ENCODE data around the gene POU6F1. TPM values are rescaled to one million over a fixed set of nuclear protein-coding genes. Genes with fewer than 3 reads are reported as not detected.

Gene POU6F1
- total and polyA plus RNA-seq, 9 donors, result 11.8 to 48.8 (median 28.9) TPM

- WGBS, 3 donors, result 60 to 62% (median 62%) methylated on average over 3 of the region's 3 CpGs
- intact Hi-C loops (cut with DNase I), result no loop called here
Observed at GRCh38 chr12:51150777-51151176, 67.1 kb downstream of the POU6F1 start.

GRCh38 chr12:51147309-51147708 lies 70.6 kb downstream of the POU6F1 start:
- no peaks in the 10 kb centered on the region for H3K4me1 ChIP-seq (ENCODE audit: insufficient read depth)
- no peaks in the 10 kb centered on the region for H3K36me3 ChIP-seq
- no peaks in the 10 kb centered on the region for H3K27me3 ChIP-seq
- H3K9me3 ChIP-seq, result no peaks in the 10 kb centered on the region
- no peak overlapping the region for H3K27ac ChIP-seq
- intact Hi-C loops (cut with DNase I), result no loop called here
- WGBS, 3 donors, result 61 to 79% (median 78%) methylated on average over 1 of the region's 1 CpG
- DNase-seq, result no peak
- TF ChIP-seq EP300 (IDR thresholded peaks at IDR 0.05) (no peak), CTCF (IDR thresholded peaks at IDR 0.05) (no peak), POLR2A (IDR thresholded peaks at IDR 0.05) (no peak)
- no peak overlapping the region for H3K4me3 ChIP-seq

More at GRCh38 chr12:51150777-51151176, 67.1 kb downstream of the POU6F1 start:
- no peaks in the 10 kb centered on the region for H3K4me1 ChIP-seq (ENCODE audit: insufficient read depth)
- no peaks in the 10 kb centered on the region for H3K36me3 ChIP-seq
- no peak for TF ChIP-seq CTCF (IDR thresholded peaks at IDR 0.05)
- no peak for TF ChIP-seq EP300 (IDR thresholded peaks at IDR 0.05)
- TF ChIP-seq POLR2A (IDR thresholded peaks at IDR 0.05), result no peak
- no peak for DNase-seq
- H3K27me3 ChIP-seq, result no peaks in the 10 kb centered on the region
- H3K4me3 ChIP-seq, result no peak overlapping the region
- H3K9me3 ChIP-seq, result no peaks in the 10 kb centered on the region
- no peak overlapping the region for H3K27ac ChIP-seq

GRCh38 chr12:51139292-51139844 lies 78.5 kb downstream of the POU6F1 start:
- no peaks in the 10 kb centered on the region for H3K27me3 ChIP-seq
- DNase-seq, result no peak
- intact Hi-C loops (cut with DNase I), result no loop called here
- H3K9me3 ChIP-seq, result no peaks in the 10 kb centered on the region
- no peak overlapping the region for H3K4me3 ChIP-seq
- no peak overlapping the region for H3K27ac ChIP-seq
- 92 to 98% (median 98%) methylated on average over 3 of the region's 3 CpGs for WGBS, 3 donors
- no peak for TF ChIP-seq POLR2A (IDR thresholded peaks at IDR 0.05)
- no peak for TF ChIP-seq EP300 (IDR thresholded peaks at IDR 0.05)
- no peak for TF ChIP-seq CTCF (IDR thresholded peaks at IDR 0.05)
- no peaks in the 10 kb centered on the region for H3K4me1 ChIP-seq (ENCODE audit: insufficient read depth)
- H3K36me3 ChIP-seq, result no peaks in the 10 kb centered on the region

Small RNAs within 50 kb of the gene (small RNA-seq; reads per million reads assigned to genes)
- not detected for gene RF00019
- gene RNU6-199P, result not detected

Other genes with a start within 250 kb of the POU6F1 start
- gene SLC11A2, start 191.7 kb downstream of the POU6F1 start, total RNA-seq, result 10 to 100 TPM; 32.3 to 48.8 (median 41.1) TPM
- gene SLC11A2, start 191.7 kb downstream of the POU6F1 start, polyA plus RNA-seq, result 10 to 100 TPM; 13.6 to 24.2 TPM
- gene LETMD1, start 169.7 kb downstream of the POU6F1 start, total RNA-seq, result 10 to 100 TPM; 53.5 to 75.0 (median 68.4) TPM
- 100 to 1,000 TPM in 1 of 2 donors, 10 to 100 TPM in 1; 90.3 to 122 TPM for gene LETMD1, start 169.7 kb downstream of the POU6F1 start, polyA plus RNA-seq
- 10 to 100 TPM; 18.3 to 32.2 (median 28.7) TPM for gene CSRNP2, start 134.5 kb downstream of the POU6F1 start, total RNA-seq
- 10 to 100 TPM; 16.1 to 22.7 TPM for gene CSRNP2, start 134.5 kb downstream of the POU6F1 start, polyA plus RNA-seq
- 10 to 100 TPM; 10.5 to 32.0 (median 22.7) TPM for gene TFCP2, start 44.9 kb downstream of the POU6F1 start, total RNA-seq
- gene TFCP2, start 44.9 kb downstream of the POU6F1 start, polyA plus RNA-seq, result 10 to 100 TPM; 14.9 to 27.7 TPM
- 100 to 1,000 TPM; 123 to 254 (median 140) TPM for gene DAZAP2, start 20.8 kb upstream of the POU6F1 start, total RNA-seq
- gene DAZAP2, start 20.8 kb upstream of the POU6F1 start, polyA plus RNA-seq, result 100 to 1,000 TPM; 277 to 323 TPM
- gene SMAGP, start 52.4 kb upstream of the POU6F1 start, total RNA-seq, result 10 to 100 TPM in 3 of 7 donors, 1 to 10 TPM in 4; 5.2 to 17.6 (median 9.4) TPM
- 10 to 100 TPM in 1 of 2 donors, 1 to 10 TPM in 1; 7.2 to 36.5 TPM for gene SMAGP, start 52.4 kb upstream of the POU6F1 start, polyA plus RNA-seq
- 1 to 10 TPM; 1.1 to 3.5 (median 1.5) TPM for gene BIN2, start 106.1 kb upstream of the POU6F1 start, total RNA-seq
- 1 to 10 TPM; 1.1 to 7.6 TPM for gene BIN2, start 106.1 kb upstream of the POU6F1 start, polyA plus RNA-seq
- not detected for gene CELA1, start 128.6 kb upstream of the POU6F1 start, total RNA-seq
- not detected for gene CELA1, start 128.6 kb upstream of the POU6F1 start, polyA plus RNA-seq
- gene GALNT6, start 173.3 kb upstream of the POU6F1 start, total RNA-seq, result 10 to 100 TPM in 2 of 7 donors, 1 to 10 TPM in 4, under 1 TPM in 1; 0.56 to 14.5 (median 4.0) TPM
- 1 to 10 TPM in 1 of 2 donors, under 1 TPM in 1; 0.51 to 2.7 TPM for gene GALNT6, start 173.3 kb upstream of the POU6F1 start, polyA plus RNA-seq
- 10 to 100 TPM in 4 of 7 donors, 1 to 10 TPM in 3; 4.7 to 18.5 (median 10.6) TPM for gene SLC4A8, start 206.8 kb upstream of the POU6F1 start, total RNA-seq
- gene SLC4A8, start 206.8 kb upstream of the POU6F1 start, polyA plus RNA-seq, result 1 to 10 TPM; 1.5 to 4.7 TPM